Activated CD8-positive, alpha-beta T cell treated with anti-CD3 and anti-CD28 coated beads for 36 hours (primary cell): ENCODE measurements around the gene FUT9. TPM values are rescaled to one million over a fixed set of nuclear protein-coding genes. Genes with fewer than 3 reads are reported as not detected.

Experiments
- ATAC-seq: fragments of 200-7000 bp; cut with Tn5 transposase; one replicate; pipeline ENCODE4 v1.10.0; 2021; ENCODE audit warnings: mild to moderate bottlenecking, moderate library complexity
- CTCF ChIA-PET: fragments of 350-600 bp; sonication (Branson Sonifier 250); formaldehyde crosslinking; loops from one replicate; lab custom pipeline; 2021; ENCODE audit warnings: antibody characterized with exemption; lab: Charles Lee
- POLR2A ChIA-PET: fragments of 350-600 bp; sonication (Branson Sonifier 250); formaldehyde crosslinking; loops from one replicate; lab custom pipeline; 2021; ENCODE audit warnings: antibody characterized with exemption; lab: Charles Lee
- DNase-seq: peaks from one replicate; pipeline ENCODE4 v3.0.0-alpha.2; 2020
- H3K27ac Mint-ChIP-seq: one replicate; pipeline ENCODE4 v1.8.0; 2021; ENCODE audit warnings: mild to moderate bottlenecking, mixed read lengths
- H3K27me3 Mint-ChIP-seq: one replicate; pipeline ENCODE4 v1.8.0; 2021; ENCODE audit warnings: mixed read lengths
- H3K36me3 Mint-ChIP-seq: one replicate; pipeline ENCODE4 v1.8.0; 2021; ENCODE audit warnings: low read depth, mixed read lengths
- H3K4me1 Mint-ChIP-seq: one replicate; pipeline ENCODE4 v1.8.0; 2021; ENCODE audit warnings: low read depth, mixed read lengths
- H3K4me3 Mint-ChIP-seq: one replicate; pipeline ENCODE4 v1.8.0; 2021; ENCODE audit warnings: mild to moderate bottlenecking, moderate library complexity, mixed read lengths
- H3K9me3 Mint-ChIP-seq: one replicate; pipeline ENCODE4 v1.8.0; 2021; ENCODE audit warnings: mixed read lengths
- intact Hi-C: fragments of 100-400 bp; cut with micrococcal nuclease; formaldehyde crosslinking; loops from one replicate; pipeline ENCODE4 v1.10.0; 2022
- total RNA-seq, 2 experiments: library from RNA; stranded (reverse); gene quantifications; one replicate each; pipeline ENCODE4 v1.2.3, GENCODE V29; 2021
- TF ChIP-seq, protein P1 (sequence below): fragments of 200-600 bp; IDR thresholded peaks from one replicate; pipeline ENCODE4 v1.8.0; 2022; ENCODE audit warnings: antibody characterized with exemption, mild to moderate bottlenecking

Gene FUT9
- total RNA-seq, result not detected

DNA sequence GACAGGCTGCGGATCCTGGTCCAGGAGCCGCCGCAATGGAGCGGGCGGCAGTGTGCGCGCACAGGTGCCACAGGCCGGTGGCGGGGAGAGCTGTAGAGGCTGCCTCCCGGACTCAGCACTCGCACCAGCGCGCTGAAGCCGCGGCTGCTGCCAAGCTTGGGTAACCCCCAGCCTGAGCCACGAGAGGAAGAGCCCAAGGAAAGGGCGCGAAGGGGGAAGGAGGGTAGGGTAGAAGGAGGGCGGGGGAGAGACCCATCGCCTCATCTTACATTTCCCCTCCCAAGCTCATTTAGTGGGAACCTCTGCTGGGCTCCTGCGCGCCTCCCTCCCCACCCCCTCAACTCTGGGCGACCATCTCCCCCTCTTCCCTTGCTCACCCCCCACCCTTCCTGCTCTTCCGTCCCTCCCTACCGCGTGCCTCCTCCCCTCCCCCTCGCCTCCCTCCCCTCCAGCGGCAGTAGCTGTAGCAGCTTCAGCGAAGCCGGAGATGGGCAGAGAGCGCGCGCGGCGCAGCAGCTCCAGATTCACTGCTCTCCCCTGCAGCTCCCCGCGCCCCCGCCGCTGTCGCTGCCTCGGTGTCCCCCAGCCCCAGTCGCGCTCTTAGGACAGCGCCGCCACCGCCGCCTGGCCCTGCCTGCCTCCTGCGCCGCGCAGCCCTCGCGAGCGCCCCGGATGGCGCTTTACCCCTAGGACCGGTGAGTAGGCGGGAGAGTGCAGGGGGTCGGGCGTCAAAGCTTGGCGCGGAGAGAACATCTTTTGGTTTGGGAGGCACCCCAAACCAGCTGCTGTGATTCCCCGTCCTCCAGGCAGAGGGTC is at the start of gene FUT9:
FUT9 (plus strand) TSS at position 457 of the 816 bp plus-strand sequence. CDS start 187,182 bp downstream, outside the sequence.
- TF ChIP-seq, protein P1, sequence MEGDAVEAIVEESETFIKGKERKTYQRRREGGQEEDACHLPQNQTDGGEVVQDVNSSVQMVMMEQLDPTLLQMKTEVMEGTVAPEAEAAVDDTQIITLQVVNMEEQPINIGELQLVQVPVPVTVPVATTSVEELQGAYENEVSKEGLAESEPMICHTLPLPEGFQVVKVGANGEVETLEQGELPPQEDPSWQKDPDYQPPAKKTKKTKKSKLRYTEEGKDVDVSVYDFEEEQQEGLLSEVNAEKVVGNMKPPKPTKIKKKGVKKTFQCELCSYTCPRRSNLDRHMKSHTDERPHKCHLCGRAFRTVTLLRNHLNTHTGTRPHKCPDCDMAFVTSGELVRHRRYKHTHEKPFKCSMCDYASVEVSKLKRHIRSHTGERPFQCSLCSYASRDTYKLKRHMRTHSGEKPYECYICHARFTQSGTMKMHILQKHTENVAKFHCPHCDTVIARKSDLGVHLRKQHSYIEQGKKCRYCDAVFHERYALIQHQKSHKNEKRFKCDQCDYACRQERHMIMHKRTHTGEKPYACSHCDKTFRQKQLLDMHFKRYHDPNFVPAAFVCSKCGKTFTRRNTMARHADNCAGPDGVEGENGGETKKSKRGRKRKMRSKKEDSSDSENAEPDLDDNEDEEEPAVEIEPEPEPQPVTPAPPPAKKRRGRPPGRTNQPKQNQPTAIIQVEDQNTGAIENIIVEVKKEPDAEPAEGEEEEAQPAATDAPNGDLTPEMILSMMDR, result no peak
- H3K27me3 Mint-ChIP-seq, result peaks cover 24% of the 10 kb centered on the region
- no peak within 1 kb of the TSS for H3K27ac Mint-ChIP-seq
- intact Hi-C loops, result no loop called here
- POLR2A ChIA-PET, result no interaction called here
- no peak for DNase-seq
- no peaks in the 10 kb centered on the region for H3K36me3 Mint-ChIP-seq
- H3K4me1 Mint-ChIP-seq, result no peaks in the 10 kb centered on the region
- CTCF ChIA-PET, result interaction anchor here (1.2 kb wide), 1 partner anchor 9 kb away, joined by 3 read pairs; no protein-coding TSS in a partner anchor
- no peaks in the 10 kb centered on the region for H3K9me3 Mint-ChIP-seq
- no peak for ATAC-seq
- no peak within 1 kb of the TSS for H3K4me3 Mint-ChIP-seq

DNA sequence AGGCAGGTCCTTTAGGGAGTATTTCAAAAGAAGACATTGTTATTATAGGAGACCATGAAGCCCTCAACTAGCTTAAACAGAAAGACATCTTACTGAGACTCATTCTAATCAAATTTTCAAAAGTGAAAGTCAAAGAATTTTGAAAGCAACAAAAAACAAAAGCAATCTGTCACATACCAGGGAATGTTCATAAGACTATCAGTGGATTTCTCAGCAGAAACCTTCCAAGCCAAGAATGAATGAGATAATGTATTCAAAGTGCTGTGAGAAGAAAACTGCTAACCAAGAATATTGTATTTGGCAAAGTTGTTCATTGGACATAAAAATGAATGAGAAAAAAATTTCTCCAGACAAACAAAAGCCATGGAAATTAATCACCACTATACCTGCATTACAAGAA is 48.2 kb upstream of the FUT9 start:
- ATAC-seq (no peak), DNase-seq (no peak)
- H3K27me3 Mint-ChIP-seq, result no peaks in the 10 kb centered on the region
- H3K4me3 Mint-ChIP-seq, result no peak overlapping the region
- H3K4me1 Mint-ChIP-seq, result no peaks in the 10 kb centered on the region
- ChIA-PET POLR2A (no interaction called here), CTCF (no interaction called here)
- TF ChIP-seq, protein P1, result no peak
- intact Hi-C loops, result no loop called here
- H3K36me3 Mint-ChIP-seq, result no peaks in the 10 kb centered on the region
- H3K27ac Mint-ChIP-seq, result no peak overlapping the region
- peaks cover 3% of the 10 kb centered on the region for H3K9me3 Mint-ChIP-seq

DNA sequence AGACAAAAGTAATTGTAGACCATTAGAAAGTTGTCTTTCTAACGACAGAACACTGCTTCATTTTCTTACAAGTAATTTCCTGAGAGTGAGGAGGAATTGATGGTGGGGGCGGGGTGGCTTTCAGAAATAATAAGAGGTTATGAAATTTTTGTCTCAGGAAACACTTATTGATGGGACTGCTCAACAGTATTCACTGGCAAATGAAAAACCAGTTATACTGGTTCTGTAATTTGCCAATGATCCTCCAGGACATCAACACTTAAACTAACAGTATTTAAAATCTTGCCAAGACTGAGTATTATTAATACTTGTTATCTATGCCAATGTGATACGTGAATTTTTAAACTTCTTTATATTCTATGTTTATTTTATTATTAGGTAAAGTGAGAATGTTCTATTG is 41.8 kb upstream of the FUT9 start:
- Mint-ChIP-seq H3K4me1 (no peaks in the 10 kb centered on the region), H3K9me3 (peaks cover 2% of the 10 kb centered on the region), H3K27ac (no peak overlapping the region), H3K27me3 (no peaks in the 10 kb centered on the region), H3K36me3 (no peaks in the 10 kb centered on the region), H3K4me3 (no peak overlapping the region)
- intact Hi-C loops, result no loop called here
- TF ChIP-seq, protein P1, result no peak
- ATAC-seq, result no peak
- CTCF ChIA-PET, result no interaction called here
- no peak for DNase-seq
- POLR2A ChIA-PET, result no interaction called here

DNA sequence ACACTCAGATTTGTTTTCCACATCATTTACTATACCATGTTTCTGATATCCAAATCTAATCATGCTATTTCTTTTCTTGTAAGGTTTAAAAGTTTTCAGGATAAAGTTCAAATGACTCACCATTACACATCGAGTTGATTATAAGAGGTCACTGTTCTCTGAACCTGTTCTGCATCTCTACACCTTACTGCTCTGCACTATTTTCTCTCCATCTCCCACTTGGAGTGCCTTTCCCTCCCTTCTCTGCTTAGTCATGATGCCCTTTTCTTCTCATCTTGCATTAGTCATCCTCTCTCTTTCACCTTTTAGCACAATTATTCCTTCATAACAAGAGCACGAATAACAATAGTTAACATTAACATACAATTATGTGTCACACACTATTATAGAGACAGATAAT is 37.5 kb upstream of the FUT9 start:
- no peaks in the 10 kb centered on the region for H3K36me3 Mint-ChIP-seq
- H3K27ac Mint-ChIP-seq, result no peak overlapping the region
- peaks cover 2% of the 10 kb centered on the region for H3K9me3 Mint-ChIP-seq
- ATAC-seq (no peak), DNase-seq (no peak)
- TF ChIP-seq, protein P1, result no peak
- H3K4me1 Mint-ChIP-seq, result no peaks in the 10 kb centered on the region
- no peaks in the 10 kb centered on the region for H3K27me3 Mint-ChIP-seq
- intact Hi-C loops, result no loop called here
- ChIA-PET POLR2A (no interaction called here), CTCF (no interaction called here)
- no peak overlapping the region for H3K4me3 Mint-ChIP-seq

DNA sequence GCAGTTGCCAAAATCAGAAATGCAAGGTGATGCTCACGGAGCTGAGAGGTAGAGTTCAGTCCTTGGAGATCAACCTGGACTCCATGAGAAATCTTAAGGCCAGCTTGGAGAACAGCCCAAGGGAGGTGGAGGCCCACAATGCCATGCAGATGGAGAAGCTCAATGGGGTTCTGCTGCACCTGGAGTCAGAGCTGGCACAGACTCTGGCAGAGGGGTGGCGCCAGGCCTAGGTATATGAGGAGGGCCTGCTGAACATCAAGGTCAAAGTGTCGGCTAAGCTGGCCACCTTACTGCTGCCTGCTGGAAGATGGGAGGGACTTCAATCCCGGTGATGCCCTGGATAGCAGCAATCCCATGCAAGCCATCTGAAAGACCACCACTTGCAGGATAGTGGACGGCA is 23.9 kb upstream of the FUT9 start:
- no peaks in the 10 kb centered on the region for H3K36me3 Mint-ChIP-seq
- TF ChIP-seq, protein P1, result no peak
- no peaks in the 10 kb centered on the region for H3K4me1 Mint-ChIP-seq
- no peaks in the 10 kb centered on the region for H3K27me3 Mint-ChIP-seq
- no peak for DNase-seq
- POLR2A ChIA-PET, result no interaction called here
- peaks cover 14% of the 10 kb centered on the region for H3K9me3 Mint-ChIP-seq
- H3K27ac Mint-ChIP-seq, result no peak overlapping the region
- H3K4me3 Mint-ChIP-seq, result no peak overlapping the region
- ATAC-seq, result no peak
- CTCF ChIA-PET, result no interaction called here
- intact Hi-C loops, result no loop called here
